GM21576 (cell line): Measurements from ENCODE around the gene STX18.

ENCODE experiments used
- ATAC-seq: cut with Tn5 transposase; IDR thresholded peaks from one replicate; pipeline ENCODE4 v1.9.1; 2021; ENCODE audit warnings: mild to moderate bottlenecking, moderate library complexity; ENCODE audit not compliant: unreplicated experiment

The STX18 gene

DNA sequence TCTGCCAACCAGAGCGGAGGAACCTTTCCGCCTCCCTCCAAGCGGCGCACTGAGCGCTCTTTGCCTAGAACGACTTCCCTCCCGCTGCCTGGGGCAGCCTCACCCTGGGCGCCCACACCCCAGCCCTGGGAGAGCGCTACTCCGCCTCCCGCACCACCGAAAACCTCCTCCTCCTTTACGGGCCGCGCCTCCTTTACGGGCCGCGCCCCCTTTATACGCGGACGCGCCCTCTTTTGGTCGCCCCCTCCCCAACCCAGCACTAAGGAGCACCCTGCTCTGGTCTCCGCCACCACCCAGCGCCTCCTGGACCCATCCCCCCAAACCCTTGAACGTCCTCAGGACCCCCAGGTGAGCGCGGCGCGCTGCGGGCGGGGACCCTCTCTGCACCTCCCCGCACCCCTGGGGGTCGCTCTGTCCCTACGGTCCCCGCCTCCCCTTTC, 155.5 kb downstream of the STX18 start:
- no peak for ATAC-seq

DNA sequence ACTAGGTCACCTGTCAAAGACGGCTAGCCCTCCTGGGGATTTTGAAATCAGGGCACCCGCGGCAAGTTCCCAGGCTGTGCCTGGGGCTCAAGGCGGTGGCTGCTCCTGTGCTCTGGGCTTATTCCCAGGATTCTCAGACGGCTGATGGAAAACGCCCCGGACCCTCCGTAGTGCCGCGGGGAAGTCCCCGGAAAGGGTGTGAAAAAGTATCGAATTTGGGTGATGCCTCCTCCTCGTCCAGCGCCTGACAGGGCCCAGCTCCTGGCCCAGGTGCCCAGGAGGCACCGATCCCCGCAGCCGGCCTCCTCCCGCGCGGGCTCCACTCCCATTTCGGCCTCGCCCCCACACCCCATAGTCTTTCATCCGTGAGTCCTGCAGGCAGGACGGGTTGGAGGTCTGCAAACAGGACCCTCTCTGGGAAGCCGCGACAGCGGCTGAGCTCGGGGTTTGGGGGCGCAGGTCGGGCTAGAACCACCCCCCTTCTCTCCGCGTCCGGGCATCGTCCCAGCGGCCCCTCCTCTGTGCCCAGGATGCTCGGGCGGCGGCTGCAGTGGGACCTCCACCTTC, 156.0 kb downstream of the STX18 start:
- no peak for ATAC-seq

DNA sequence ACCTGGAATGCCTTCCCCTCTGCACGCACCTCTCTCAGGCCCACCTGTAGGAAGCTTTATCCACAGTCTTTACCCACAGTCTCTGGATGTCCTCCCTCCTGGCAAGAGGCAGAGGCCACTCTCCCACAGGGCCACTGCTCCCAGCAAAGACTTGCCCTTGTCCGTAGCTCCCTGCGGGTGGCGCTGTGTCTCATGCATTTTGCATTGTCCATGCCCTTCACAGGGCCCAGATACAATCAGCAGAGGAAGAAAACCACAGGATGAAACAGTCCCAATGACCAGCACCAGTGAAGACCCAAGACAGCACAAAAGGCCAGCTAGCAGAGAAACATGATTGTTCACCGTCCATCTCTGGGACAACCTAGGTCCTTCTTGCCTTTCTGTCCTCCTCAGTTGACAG, 157.0 kb downstream of the STX18 start:
- ATAC-seq: no peak

DNA sequence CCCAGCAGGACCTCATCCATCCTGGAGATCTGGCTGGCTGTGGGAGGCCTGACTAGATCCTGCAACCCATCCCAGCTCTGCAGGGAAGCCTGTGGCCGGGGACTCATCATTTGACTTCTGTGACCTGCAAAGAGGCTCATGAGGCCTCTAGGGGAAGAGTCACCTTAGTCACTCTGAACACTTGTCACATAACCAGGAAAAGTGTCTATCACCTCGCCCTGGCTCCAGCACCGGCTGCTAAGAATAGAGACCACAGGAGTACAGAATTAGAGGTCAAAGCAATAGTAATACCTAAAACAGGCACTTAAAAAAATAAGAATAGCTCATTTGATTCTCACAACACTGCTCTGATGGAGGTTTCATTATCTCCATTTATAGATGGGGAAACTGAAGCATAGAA, 158.8 kb downstream of the STX18 start:
- ATAC-seq: no peak

DNA sequence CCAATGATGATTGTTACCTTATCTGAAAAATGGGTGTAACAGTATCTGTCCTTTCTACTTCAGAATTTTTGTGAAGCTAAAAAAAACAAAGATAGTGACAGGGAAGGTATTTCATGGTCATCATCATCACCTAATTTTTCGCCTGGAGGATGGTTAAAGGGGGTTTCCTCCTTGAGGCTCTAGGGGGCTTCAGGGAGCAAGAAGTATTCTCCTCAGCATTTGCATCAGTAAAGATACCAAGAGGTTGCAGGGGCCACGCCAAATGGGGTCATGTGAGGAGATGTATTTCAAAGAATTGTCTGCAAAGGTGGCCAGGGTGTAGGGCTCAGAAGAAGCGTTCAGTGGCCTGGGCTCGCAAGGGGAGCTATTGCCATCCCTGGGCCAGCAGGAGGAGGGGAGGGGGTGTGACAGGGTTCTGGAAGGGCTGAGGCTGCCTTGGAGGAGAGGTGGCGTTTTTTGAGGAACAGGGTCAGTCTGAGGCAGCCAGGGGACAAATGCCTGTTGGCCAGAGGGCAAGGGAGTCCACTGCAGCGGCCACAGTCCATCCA, 162.2 kb downstream of the STX18 start:
- ATAC-seq: no peak

DNA sequence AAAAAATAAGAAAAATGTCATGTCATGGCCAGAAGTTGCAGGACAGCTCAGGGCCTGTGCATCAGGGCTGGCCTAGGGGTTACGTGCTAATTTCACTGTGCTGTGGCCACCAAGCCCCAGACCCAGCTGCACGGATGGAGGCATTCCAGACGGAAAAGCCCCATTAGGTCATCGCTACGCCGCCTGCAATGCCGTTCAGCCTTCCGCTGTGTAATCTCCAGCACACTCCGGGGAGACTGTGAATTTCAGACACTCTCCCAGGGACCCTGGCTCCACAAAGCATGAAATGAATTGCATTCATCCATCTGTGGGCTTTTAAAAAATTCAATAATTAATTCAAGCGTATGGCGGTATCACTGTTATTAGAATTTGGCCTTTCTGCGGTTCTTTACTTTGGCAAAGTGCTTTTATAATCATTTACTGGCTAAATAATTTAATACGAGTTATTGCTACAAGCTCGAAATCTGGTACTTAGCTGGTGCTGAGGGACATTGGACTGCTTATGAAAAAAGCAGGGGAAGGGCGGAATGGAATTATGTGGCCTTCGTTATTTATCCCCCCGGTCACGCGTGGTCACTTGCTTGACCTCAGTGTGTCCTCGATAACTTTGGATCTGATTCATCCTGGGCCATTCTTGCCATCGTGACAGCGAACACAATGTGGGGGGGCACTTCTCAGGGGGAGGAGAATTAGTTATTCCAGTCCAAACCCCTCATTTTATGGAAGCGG, 164.0 kb downstream of the STX18 start:
- no peak for ATAC-seq

DNA sequence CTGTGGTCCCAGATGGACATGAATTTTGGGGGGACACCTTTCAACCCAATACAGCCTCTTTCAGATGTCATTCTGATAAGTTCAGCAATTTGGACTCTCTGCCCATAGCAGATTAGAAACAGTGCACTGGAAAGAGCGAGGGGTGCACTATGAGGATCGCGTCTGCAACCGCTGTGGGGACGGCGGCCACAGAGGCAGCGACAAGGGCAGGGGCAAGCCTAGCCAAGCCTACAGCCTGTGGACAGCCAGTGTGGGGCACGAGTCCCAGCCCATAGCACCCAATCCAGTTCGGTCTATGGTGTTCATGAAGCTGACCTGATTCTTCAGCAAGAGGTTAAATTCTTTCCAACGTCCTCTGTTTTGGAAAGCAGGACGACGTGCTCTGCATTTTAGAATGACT, 164.7 kb downstream of the STX18 start:
- ATAC-seq: no peak

DNA sequence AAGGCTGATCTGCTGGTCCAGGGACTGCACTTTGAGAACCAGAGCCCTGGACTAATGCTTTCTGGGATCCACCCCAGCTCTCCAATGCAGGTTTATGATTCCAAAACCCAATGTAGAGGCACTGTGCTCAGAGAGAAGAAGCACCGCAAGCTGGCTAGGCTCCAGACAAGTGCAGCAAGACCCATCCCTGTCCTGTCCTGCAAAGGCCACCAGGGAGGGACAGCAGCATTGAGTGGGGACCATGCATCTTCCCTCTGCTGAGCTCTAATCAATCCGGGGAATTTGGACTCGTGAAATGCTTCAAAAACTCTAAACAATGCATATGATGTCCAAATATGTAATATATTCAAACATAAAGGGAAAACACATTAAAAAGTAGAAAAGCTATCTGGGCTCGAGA, 165.8 kb downstream of the STX18 start:
- ATAC-seq: no peak

DNA sequence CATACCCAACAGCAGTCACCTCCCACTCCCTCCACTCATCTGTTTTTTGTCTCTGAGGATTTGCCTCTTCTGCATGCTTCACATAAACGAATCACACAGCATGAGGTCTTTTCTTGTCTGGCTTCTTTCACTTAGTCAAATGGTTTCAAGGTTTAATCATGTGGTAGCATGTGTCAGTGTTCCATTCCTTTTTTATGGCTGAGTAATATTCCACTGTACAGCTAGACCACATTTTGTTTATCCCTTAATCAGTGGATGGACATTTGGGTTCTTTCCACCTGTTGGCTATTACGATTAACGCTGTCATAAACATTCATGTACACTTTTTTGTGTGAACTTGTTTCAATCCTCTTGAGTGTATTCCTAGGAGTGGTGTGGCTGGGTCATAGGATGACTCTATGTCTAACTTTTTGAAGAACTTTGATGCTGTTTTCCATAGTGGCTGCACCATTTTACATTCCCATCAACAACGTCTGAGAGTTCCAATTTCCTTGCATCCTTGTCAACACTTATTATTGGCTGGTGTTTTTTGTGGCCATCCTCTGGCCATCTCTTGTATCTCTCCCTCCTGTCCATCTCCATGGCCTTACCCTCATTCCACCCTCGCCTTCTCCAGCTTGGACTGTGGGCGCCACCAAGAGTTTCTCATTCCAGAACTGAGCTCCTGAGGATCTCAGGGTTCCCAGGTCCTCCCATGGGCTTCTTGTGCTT, 167.3 kb downstream of the STX18 start:
- no peak for ATAC-seq
